ENCODE results near the gene PRRC2A. TPM values are rescaled to one million over a fixed set of nuclear protein-coding genes. Genes with fewer than 3 reads are reported as not detected.

The PRRC2A gene
- polyA plus RNA-seq, 1 donor (not counting 4 experiments of a cell fraction or from before 2014, with no cell fraction given): 20.5 TPM

DNA sequence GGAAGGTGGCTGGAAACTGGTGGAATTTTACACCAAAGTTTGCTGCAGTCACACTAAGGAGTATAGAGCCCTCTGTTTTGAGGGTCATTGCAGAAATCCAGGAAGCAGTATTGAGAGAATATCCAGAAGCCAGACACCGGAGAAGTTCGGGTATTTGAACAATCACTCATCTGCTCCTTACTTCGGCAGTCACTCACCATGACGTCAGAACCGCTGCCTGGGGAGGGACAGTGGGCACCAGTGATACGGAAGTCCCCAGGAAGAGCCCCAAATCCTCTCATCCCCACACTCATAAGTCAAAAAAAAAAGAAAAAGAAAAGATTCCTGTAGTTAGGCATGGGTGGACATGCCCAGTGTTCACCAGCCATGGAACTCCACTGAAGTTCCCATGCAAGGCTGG lies 56.4 kb downstream of the PRRC2A start:
- Histone ChIP-seq H2AFZ (ENCODE audit: control insufficient read depth, low read length) (no peak overlapping the region), H3K79me2 (ENCODE audit: control insufficient read depth, insufficient read depth, low read length) (no peaks in the 10 kb centered on the region), H3K27ac (ENCODE audit: control insufficient read depth, insufficient read depth, low read length) (no peak overlapping the region), H3K36me3 (ENCODE audit: control insufficient read depth in 2 of 2, extremely low read depth in 1 of 2, insufficient read depth in 2 of 2, low read length in 2 of 2) (peaks cover 2 to 6% of the 10 kb centered on the region in 2 experiments), H3K9ac (ENCODE audit: control insufficient read depth, extremely low read depth, insufficient read depth, low read length) (no peak overlapping the region), H3K27me3 (ENCODE audit: control insufficient read depth, extremely low read depth, insufficient read depth, low read length) (no peaks in the 10 kb centered on the region), H4K20me1 (ENCODE audit: control insufficient read depth, extremely low read depth, insufficient read depth, low read length) (no peaks in the 10 kb centered on the region), H3K9me3 (ENCODE audit: control insufficient read depth, low read depth, low read length) (no peaks in the 10 kb centered on the region), H3K4me1 (ENCODE audit: control insufficient read depth, extremely low read depth, insufficient read depth, low read length) (peaks cover 11% of the 10 kb centered on the region), H3K4me3 (ENCODE audit: control insufficient read depth in 2 of 3, extremely low read depth in 1 of 3, insufficient read depth in 2 of 3, low read depth in 1 of 3, low read length in 3 of 3) (no peak overlapping the region), H3K9me1 (ENCODE audit: control insufficient read depth, extremely low read depth, insufficient read depth, low read length) (no peaks in the 10 kb centered on the region), H3K4me2 (ENCODE audit: control insufficient read depth, extremely low read depth, insufficient read depth, low read depth, low read length) (no peak overlapping the region)
- DNase-seq (ENCODE audit: low read depth, low spot score): no peak
- dilution Hi-C loops (cut with MboI; ENCODE audit: extremely low pct_ligation_motif_present, low sequenced_read_pairs): no loop called here
- FAIRE-seq: no peak
- TF ChIP-seq, protein P1, sequence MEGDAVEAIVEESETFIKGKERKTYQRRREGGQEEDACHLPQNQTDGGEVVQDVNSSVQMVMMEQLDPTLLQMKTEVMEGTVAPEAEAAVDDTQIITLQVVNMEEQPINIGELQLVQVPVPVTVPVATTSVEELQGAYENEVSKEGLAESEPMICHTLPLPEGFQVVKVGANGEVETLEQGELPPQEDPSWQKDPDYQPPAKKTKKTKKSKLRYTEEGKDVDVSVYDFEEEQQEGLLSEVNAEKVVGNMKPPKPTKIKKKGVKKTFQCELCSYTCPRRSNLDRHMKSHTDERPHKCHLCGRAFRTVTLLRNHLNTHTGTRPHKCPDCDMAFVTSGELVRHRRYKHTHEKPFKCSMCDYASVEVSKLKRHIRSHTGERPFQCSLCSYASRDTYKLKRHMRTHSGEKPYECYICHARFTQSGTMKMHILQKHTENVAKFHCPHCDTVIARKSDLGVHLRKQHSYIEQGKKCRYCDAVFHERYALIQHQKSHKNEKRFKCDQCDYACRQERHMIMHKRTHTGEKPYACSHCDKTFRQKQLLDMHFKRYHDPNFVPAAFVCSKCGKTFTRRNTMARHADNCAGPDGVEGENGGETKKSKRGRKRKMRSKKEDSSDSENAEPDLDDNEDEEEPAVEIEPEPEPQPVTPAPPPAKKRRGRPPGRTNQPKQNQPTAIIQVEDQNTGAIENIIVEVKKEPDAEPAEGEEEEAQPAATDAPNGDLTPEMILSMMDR (optimal IDR thresholded peaks at IDR 0.05 in 1 of 3, IDR thresholded peaks at IDR 0.05 in 1 of 3, conservative IDR thresholded peaks at IDR 0.05 in 1 of 3; ENCODE audit: extremely low read depth in 1 of 3, insufficient read depth in 2 of 3, low read length in 3 of 3): no peak
- no peak for TF ChIP-seq EZH2 (IDR thresholded peaks at IDR 0.05; ENCODE audit: low read length)

DNA sequence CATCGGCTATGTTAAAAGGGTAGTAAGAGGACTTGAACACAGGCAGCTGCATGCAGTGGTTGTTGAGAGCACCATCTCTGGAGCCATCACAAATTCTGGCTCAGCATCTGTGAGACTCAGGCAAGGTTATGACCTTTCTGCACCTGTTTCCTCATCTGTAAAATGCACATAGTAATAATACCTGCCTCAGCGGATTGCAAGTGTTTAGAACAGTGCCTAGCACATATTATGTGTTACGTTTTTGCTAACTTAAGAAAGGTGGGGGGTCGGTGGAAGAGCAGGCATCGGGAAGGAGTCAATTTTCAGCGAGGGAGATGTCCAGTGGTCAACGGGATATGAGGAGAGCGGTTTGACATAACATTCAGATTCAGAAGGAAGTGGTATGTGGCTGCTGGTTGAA lies 57.4 kb downstream of the PRRC2A start:
- peaks cover 0 to 1% of the 10 kb centered on the region in 2 experiments for H3K36me3 ChIP-seq (ENCODE audit: control insufficient read depth in 2 of 2, extremely low read depth in 1 of 2, insufficient read depth in 2 of 2, low read length in 2 of 2)
- dilution Hi-C loops (cut with MboI; ENCODE audit: extremely low pct_ligation_motif_present, low sequenced_read_pairs): no loop called here
- H3K4me1 ChIP-seq (ENCODE audit: control insufficient read depth, extremely low read depth, insufficient read depth, low read length): peaks cover 11% of the 10 kb centered on the region
- FAIRE-seq (no peak), DNase-seq (ENCODE audit: low read depth, low spot score) (no peak)
- H3K4me2 ChIP-seq (ENCODE audit: control insufficient read depth, extremely low read depth, insufficient read depth, low read depth, low read length): no peak overlapping the region
- no peak overlapping the region for H3K9ac ChIP-seq (ENCODE audit: control insufficient read depth, extremely low read depth, insufficient read depth, low read length)
- H3K9me1 ChIP-seq (ENCODE audit: control insufficient read depth, extremely low read depth, insufficient read depth, low read length): no peaks in the 10 kb centered on the region
- H3K4me3 ChIP-seq (ENCODE audit: control insufficient read depth in 2 of 3, extremely low read depth in 1 of 3, insufficient read depth in 2 of 3, low read depth in 1 of 3, low read length in 3 of 3): no peak overlapping the region
- no peaks in the 10 kb centered on the region for H3K79me2 ChIP-seq (ENCODE audit: control insufficient read depth, insufficient read depth, low read length)
- H4K20me1 ChIP-seq (ENCODE audit: control insufficient read depth, extremely low read depth, insufficient read depth, low read length): no peaks in the 10 kb centered on the region
- H2AFZ ChIP-seq (ENCODE audit: control insufficient read depth, low read length): no peak overlapping the region
- H3K9me3 ChIP-seq (ENCODE audit: control insufficient read depth, low read depth, low read length): no peaks in the 10 kb centered on the region
- no peaks in the 10 kb centered on the region for H3K27me3 ChIP-seq (ENCODE audit: control insufficient read depth, extremely low read depth, insufficient read depth, low read length)
- no peak overlapping the region for H3K27ac ChIP-seq (ENCODE audit: control insufficient read depth, insufficient read depth, low read length)
- TF ChIP-seq, protein P1 (optimal IDR thresholded peaks at IDR 0.05 in 1 of 3, IDR thresholded peaks at IDR 0.05 in 1 of 3, conservative IDR thresholded peaks at IDR 0.05 in 1 of 3; ENCODE audit: extremely low read depth in 1 of 3, insufficient read depth in 2 of 3, low read length in 3 of 3): no peak
- TF ChIP-seq EZH2 (IDR thresholded peaks at IDR 0.05; ENCODE audit: low read length): no peak
